Stimulated activated CD8-positive, alpha-beta memory T cell treated with anti-CD3 and anti-CD28 coated beads, Interleukin-7, amount 100 ng/mL, for 48 hours (primary cell): ENCODE measurements around the gene FAM81B.

Experiments
- DNase-seq, 2 donors: peaks; one replicate each; pipeline ENCODE4 v3.0.0-alpha.2; 2020; ENCODE audit warnings: low read depth in 1 of 2; ENCODE audit errors: extremely low read depth in 1 of 2

Gene FAM81B

GRCh38 chr5:95401626-95402025, 10.5 kb downstream of the FAM81B start:
- DNase-seq, result no peak

- DNase-seq, result no peak
Observed at GRCh38 chr5:95403996-95404395, 12.8 kb downstream of the FAM81B start.

GRCh38 chr5:95406426-95407090, 15.4 kb downstream of the FAM81B start:
- DNase-seq, result no peak

GRCh38 chr5:95410279-95410678, 19.1 kb downstream of the FAM81B start:
- no peak for DNase-seq

GRCh38 chr5:95411474-95411873, 20.3 kb downstream of the FAM81B start:
- DNase-seq, result no peak

GRCh38 chr5:95414451-95414850, 23.3 kb downstream of the FAM81B start:
- no peak for DNase-seq

GRCh38 chr5:95417971-95418370, 26.8 kb downstream of the FAM81B start:
- no peak for DNase-seq

GRCh38 chr5:95422838-95423237, 31.7 kb downstream of the FAM81B start:
- no peak for DNase-seq

GRCh38 chr5:95424016-95424415, 32.9 kb downstream of the FAM81B start:
- no peak for DNase-seq

GRCh38 chr5:95424526-95424925, 33.4 kb downstream of the FAM81B start:
- DNase-seq, result no peak

GRCh38 chr5:95426227-95426626, 35.1 kb downstream of the FAM81B start:
- DNase-seq, result no peak

GRCh38 chr5:95432779-95433178, 41.6 kb downstream of the FAM81B start:
- no peak for DNase-seq

GRCh38 chr5:95439801-95440493, 48.8 kb downstream of the FAM81B start:
- DNase-seq, result no peak

- DNase-seq, result no peak
Observed at GRCh38 chr5:95440825-95441224, 49.7 kb downstream of the FAM81B start.

GRCh38 chr5:95441636-95442035, 50.5 kb downstream of the FAM81B start:
- DNase-seq, result no peak

- no peak for DNase-seq
Observed at GRCh38 chr5:95445442-95445841, 54.3 kb downstream of the FAM81B start.

- DNase-seq, result no peak
Observed at GRCh38 chr5:95445995-95446394, 54.8 kb downstream of the FAM81B start.

GRCh38 chr5:95446560-95447221, 55.5 kb downstream of the FAM81B start:
- no peak for DNase-seq

- no peak for DNase-seq
Observed at GRCh38 chr5:95447961-95448360, 56.8 kb downstream of the FAM81B start.

GRCh38 chr5:95448789-95449188, 57.6 kb downstream of the FAM81B start:
- no peak for DNase-seq

- no peak for DNase-seq
Observed at GRCh38 chr5:95449460-95449859, 58.3 kb downstream of the FAM81B start.

- no peak for DNase-seq
Observed at GRCh38 chr5:95454536-95454935, 63.4 kb downstream of the FAM81B start.
